Measurements from ENCODE around the gene BAHCC1.

DNA sequence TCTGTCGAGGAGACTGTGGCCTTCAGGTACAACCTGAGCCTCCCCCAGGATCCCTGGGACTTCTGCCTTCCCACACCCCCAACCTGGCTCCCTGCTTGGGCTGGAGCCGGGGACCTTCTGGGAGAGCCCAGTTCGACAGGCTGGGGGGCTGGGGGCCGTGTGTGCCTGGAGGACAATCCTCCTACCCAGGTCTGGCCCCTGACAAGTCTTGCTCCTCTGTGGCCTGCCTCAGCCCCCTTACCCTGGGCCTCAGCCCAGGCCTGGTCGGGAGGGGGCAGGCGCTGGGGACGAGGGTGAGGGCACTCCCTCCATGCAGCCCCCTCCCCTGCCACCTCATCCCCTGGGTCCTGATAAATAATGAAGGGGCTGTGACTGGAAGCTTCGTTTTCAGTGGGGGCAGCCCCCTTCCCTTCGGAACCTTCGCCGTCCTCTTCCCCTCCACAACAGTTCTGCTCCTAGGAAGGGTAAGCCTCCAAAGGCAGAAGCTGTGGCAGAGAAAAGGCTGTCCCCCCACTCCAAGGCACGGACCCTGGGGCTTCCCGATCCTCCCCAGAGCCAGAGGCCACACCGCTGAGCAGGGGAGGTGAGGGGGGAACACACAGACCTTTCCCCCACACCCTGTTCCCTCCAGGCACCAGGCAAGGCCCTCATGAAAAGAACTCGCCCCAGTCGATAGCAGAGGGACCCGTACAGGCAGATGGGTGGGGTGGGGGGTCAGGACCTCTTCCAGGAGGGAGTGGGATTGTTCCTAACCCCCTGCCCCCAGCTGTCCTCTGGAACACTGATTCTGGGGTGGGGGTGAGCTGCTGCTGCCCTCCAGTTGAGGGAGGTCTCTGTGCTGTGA is 5.0 kb upstream of the BAHCC1 start:
- TF ChIP-seq, protein P1, sequence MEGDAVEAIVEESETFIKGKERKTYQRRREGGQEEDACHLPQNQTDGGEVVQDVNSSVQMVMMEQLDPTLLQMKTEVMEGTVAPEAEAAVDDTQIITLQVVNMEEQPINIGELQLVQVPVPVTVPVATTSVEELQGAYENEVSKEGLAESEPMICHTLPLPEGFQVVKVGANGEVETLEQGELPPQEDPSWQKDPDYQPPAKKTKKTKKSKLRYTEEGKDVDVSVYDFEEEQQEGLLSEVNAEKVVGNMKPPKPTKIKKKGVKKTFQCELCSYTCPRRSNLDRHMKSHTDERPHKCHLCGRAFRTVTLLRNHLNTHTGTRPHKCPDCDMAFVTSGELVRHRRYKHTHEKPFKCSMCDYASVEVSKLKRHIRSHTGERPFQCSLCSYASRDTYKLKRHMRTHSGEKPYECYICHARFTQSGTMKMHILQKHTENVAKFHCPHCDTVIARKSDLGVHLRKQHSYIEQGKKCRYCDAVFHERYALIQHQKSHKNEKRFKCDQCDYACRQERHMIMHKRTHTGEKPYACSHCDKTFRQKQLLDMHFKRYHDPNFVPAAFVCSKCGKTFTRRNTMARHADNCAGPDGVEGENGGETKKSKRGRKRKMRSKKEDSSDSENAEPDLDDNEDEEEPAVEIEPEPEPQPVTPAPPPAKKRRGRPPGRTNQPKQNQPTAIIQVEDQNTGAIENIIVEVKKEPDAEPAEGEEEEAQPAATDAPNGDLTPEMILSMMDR (IDR thresholded peaks at IDR 0.05): no peak
- TF ChIP-seq POLR2AphosphoS5 (IDR thresholded peaks at IDR 0.05) (no peak), POLR2A (IDR thresholded peaks at IDR 0.05) (no peak), EP300 (IDR thresholded peaks at IDR 0.05) (no peak)
